ENCODE data around the gene TBC1D24. TPM values are rescaled to one million over a fixed set of nuclear protein-coding genes. Genes with fewer than 3 reads are reported as not detected.

Gene TBC1D24
- total and polyA plus RNA-seq, 9 of the 15 experiments (the other 6 are each of a cell fraction or from before 2014, with no cell fraction given), result 1.7 to 22.6 (median 7.2) TPM

- TF ChIP-seq ZBTB33 (CRISPR knock-in tag; IDR thresholded peaks at IDR 0.05) (0 out of 2 replicates have a peak, but pooled peaks have one; percentile 35), CEBPZ (IDR thresholded peaks at IDR 0.05; ENCODE audit: borderline replicate concordance, low read depth, low read length) (no peak), ZBTB43 (CRISPR knock-in tag; IDR thresholded peaks at IDR 0.05) (no peak), BHLHE40 (IDR thresholded peaks at IDR 0.05; ENCODE audit: low read length) (peak; percentile 87), ZBTB11 (CRISPR knock-in tag; IDR thresholded peaks at IDR 0.05) (no peak), SNAPC5 (CRISPR knock-in tag; IDR thresholded peaks at IDR 0.05) (no peak), SFPQ (IDR thresholded peaks at IDR 0.05; ENCODE audit: low read depth, low read length) (no peak), NELFE (IDR thresholded peaks at IDR 0.05; ENCODE audit: insufficient read depth, insufficient read length) (no peak), HDAC2 (IDR thresholded peaks at IDR 0.05) (no peak), MTA2 (IDR thresholded peaks at IDR 0.05; ENCODE audit: low read depth) (no peak), BRF1 (IDR thresholded peaks at IDR 0.05; ENCODE audit: borderline replicate concordance, extremely low read depth, insufficient read length) (no peak)
Measured at GRCh38 chr16:2513405-2514332, 38.7 kb downstream of the TBC1D24 start, which contains the start of gene ATP6V0C (continued).
